ENCODE measurements around the gene PDE4B. TPM values are rescaled to one million over a fixed set of nuclear protein-coding genes. Genes with fewer than 3 reads are reported as not detected.

PDE4B gene
- total RNA-seq, 1 experiment from 2014 or later = 1.4 TPM

- H3K27ac ChIP-seq (ENCODE audit: low read length) = no peak overlapping the region
These were observed 566.6 kb downstream of the PDE4B start for GRCh38 chr1:66359269-66359668.

GRCh38 chr1:66359815-66360214 lies 567.1 kb downstream of the PDE4B start:
- DNase-seq = no peak
- POLR2A ChIA-PET (ENCODE audit: unreplicated experiment) = no interaction called here
- H3K9me3 ChIP-seq (ENCODE audit: low read length) = no peaks in the 10 kb centered on the region
- no TSS peak for BruUV-seq (replicated peaks)
- no peaks in the 10 kb centered on the region for H3K36me3 ChIP-seq (ENCODE audit: low read depth, low read length)
- CTCF ChIA-PET = no interaction called here
- no peaks in the 10 kb centered on the region for H4K20me1 ChIP-seq (ENCODE audit: low read length)
- H3K4me3 ChIP-seq (ENCODE audit: low read length) = no peak overlapping the region
- intact Hi-C loops (cut with micrococcal nuclease) = no loop called here
- no peaks in the 10 kb centered on the region for H3F3A ChIP-seq (ENCODE audit: low read length, unreplicated experiment)
- no peak overlapping the region for H3K27ac ChIP-seq (ENCODE audit: low read length)
- ATAC-seq = no peak
- H3K9me2 ChIP-seq (replicated peaks; ENCODE audit: low read length) = no peaks in the 10 kb centered on the region
- TF ChIP-seq CTCF (conservative IDR thresholded peaks at IDR 0.05; ENCODE audit: low read depth, low read length) = no peak
- TF ChIP-seq EZH2phosphoT487 (IDR thresholded peaks at IDR 0.05; ENCODE audit: borderline replicate concordance, low read length) = no peak
- no peak for TF ChIP-seq EZH2 (IDR thresholded peaks at IDR 0.05; ENCODE audit: low read length, unreplicated experiment)
- H3K27me3 ChIP-seq (ENCODE audit: low read length) = no peaks in the 10 kb centered on the region
- no peak overlapping the region for H2AFZ ChIP-seq (ENCODE audit: low read length)
- H3K4me2 ChIP-seq (ENCODE audit: low read length) = no peak overlapping the region
- 0 out of 2 replicates have a peak, but pooled peaks cover 4% of the 10 kb centered on the region for H3K4me1 ChIP-seq (ENCODE audit: insufficient read depth, low read length)
- no peaks in the 10 kb centered on the region for H3K79me2 ChIP-seq (ENCODE audit: low read length)
- H3K9ac ChIP-seq (ENCODE audit: low read length) = no peak overlapping the region

More at GRCh38 chr1:66359269-66359668, 566.6 kb downstream of the PDE4B start:
- H3K4me2 ChIP-seq (ENCODE audit: low read length) = no peak overlapping the region
- ATAC-seq = peak; percentile 76
- H4K20me1 ChIP-seq (ENCODE audit: low read length) = no peaks in the 10 kb centered on the region
- ChIA-PET CTCF (no interaction called here), POLR2A (ENCODE audit: unreplicated experiment) (no interaction called here)
- no peaks in the 10 kb centered on the region for H3K79me2 ChIP-seq (ENCODE audit: low read length)
- H3K9me3 ChIP-seq (ENCODE audit: low read length) = no peaks in the 10 kb centered on the region
- no peaks in the 10 kb centered on the region for H3K4me1 ChIP-seq (ENCODE audit: insufficient read depth, low read length)
- H3K9me2 ChIP-seq (replicated peaks; ENCODE audit: low read length) = no peaks in the 10 kb centered on the region
- TF ChIP-seq EZH2 (IDR thresholded peaks at IDR 0.05; ENCODE audit: low read length, unreplicated experiment) = no peak
- no peaks in the 10 kb centered on the region for H3F3A ChIP-seq (ENCODE audit: low read length, unreplicated experiment)
- H3K27me3 ChIP-seq (ENCODE audit: low read length) = no peaks in the 10 kb centered on the region
- H2AFZ ChIP-seq (ENCODE audit: low read length) = no peak overlapping the region
- no peak overlapping the region for H3K4me3 ChIP-seq (ENCODE audit: low read length)
- H3K36me3 ChIP-seq (ENCODE audit: low read depth, low read length) = no peaks in the 10 kb centered on the region
- no peak overlapping the region for H3K9ac ChIP-seq (ENCODE audit: low read length)
- intact Hi-C loops (cut with micrococcal nuclease) = no loop called here
- no peak for DNase-seq
- no TSS peak for BruUV-seq (replicated peaks)

- H3K27ac ChIP-seq (ENCODE audit: low read length) = no peak overlapping the region
- CTCF ChIA-PET = no interaction called here
- no peaks in the 10 kb centered on the region for H4K20me1 ChIP-seq (ENCODE audit: low read length)
- H3K9ac ChIP-seq (ENCODE audit: low read length) = no peak overlapping the region
- no TSS peak for BruUV-seq (replicated peaks)
- ATAC-seq = no peak
- H3K36me3 ChIP-seq (ENCODE audit: low read depth, low read length) = no peaks in the 10 kb centered on the region
- intact Hi-C loops (cut with micrococcal nuclease) = no loop called here
- H3K9me2 ChIP-seq (replicated peaks; ENCODE audit: low read length) = no peaks in the 10 kb centered on the region
- TF ChIP-seq CTCF (conservative IDR thresholded peaks at IDR 0.05; ENCODE audit: low read depth, low read length) (peak; percentile 38), EZH2phosphoT487 (IDR thresholded peaks at IDR 0.05; ENCODE audit: borderline replicate concordance, low read length) (no peak)
- no peaks in the 10 kb centered on the region for H3K79me2 ChIP-seq (ENCODE audit: low read length)
- H3K9me3 ChIP-seq (ENCODE audit: low read length) = no peaks in the 10 kb centered on the region
- H3K4me2 ChIP-seq (ENCODE audit: low read length) = no peak overlapping the region
- H2AFZ ChIP-seq (ENCODE audit: low read length) = no peak overlapping the region
- POLR2A ChIA-PET (ENCODE audit: unreplicated experiment) = no interaction called here
- H3K27me3 ChIP-seq (ENCODE audit: low read length) = no peaks in the 10 kb centered on the region
- no peak overlapping the region for H3K4me3 ChIP-seq (ENCODE audit: low read length)
- H3K4me1 ChIP-seq (ENCODE audit: insufficient read depth, low read length) = 0 out of 2 replicates have a peak, but pooled peaks cover 9% of the 10 kb centered on the region
- no peaks in the 10 kb centered on the region for H3F3A ChIP-seq (ENCODE audit: low read length, unreplicated experiment)
- DNase-seq = no peak
These were observed 567.6 kb downstream of the PDE4B start for GRCh38 chr1:66360285-66360724.

Measured in PC-3 (cell line).